Progenitor cell of endocrine pancreas (in vitro differentiated cells): ENCODE results near the gene KRT14. TPM values are rescaled to one million over a fixed set of nuclear protein-coding genes. Genes with fewer than 3 reads are reported as not detected.
"Not testable (repeated sequence)": the region's sequence is repeated elsewhere in the genome, so short reads cannot be mapped to it uniquely, and the experiment has no call there.

Experiments used
- DNase-seq: peaks from one replicate; pipeline ENCODE4 v3.0.0; 2021; ENCODE audit warnings: low spot score; ENCODE audit not compliant: unreplicated experiment
- H3K27ac Mint-ChIP-seq: 2 replicates; pipeline ENCODE4 v1.8.0; 2021; ENCODE audit warnings: mild to moderate bottlenecking, moderate library complexity, mixed read lengths
- H3K27me3 Mint-ChIP-seq: 2 replicates; pipeline ENCODE4 v1.8.0; 2021; ENCODE audit warnings: mixed read lengths
- H3K36me3 Mint-ChIP-seq: 2 replicates; pipeline ENCODE4 v1.8.0; 2022; ENCODE audit warnings: mixed read lengths; ENCODE audit not compliant: insufficient read depth
- H3K4me1 Mint-ChIP-seq: 2 replicates; pipeline ENCODE4 v1.8.0; 2021; ENCODE audit warnings: low read depth, mixed read lengths
- H3K4me3 Mint-ChIP-seq: 2 replicates; pipeline ENCODE4 v1.8.0; 2021; ENCODE audit warnings: low read depth, mild to moderate bottlenecking, moderate library complexity, mixed read lengths
- H3K9me3 Mint-ChIP-seq: 2 replicates; pipeline ENCODE4 v1.8.0; 2021; ENCODE audit warnings: low read depth, mixed read lengths
- CTCF ChIP-seq: fragments of 200-600 bp; sonication (generic); IDR thresholded peaks from one replicate; pipeline ENCODE4 v1.5.0; 2021; ENCODE audit warnings: antibody characterized with exemption, mild to moderate bottlenecking; ENCODE audit not compliant: unreplicated experiment
- total RNA-seq: library from RNA; stranded (reverse); gene quantifications from 2 replicates; pipeline ENCODE4 v1.2.1, GENCODE V29; 2021

Gene KRT14
- total RNA-seq, 1 donor from 2014 or later, result not detected

GRCh38 chr17:41632482-41633105, 45.9 kb upstream of the KRT14 start:
- H3K4me3 Mint-ChIP-seq, result no peak overlapping the region

GRCh38 chr17:41631898-41632285, 45.2 kb upstream of the KRT14 start:
- Mint-ChIP-seq H3K4me1 (peaks cover 1% of the 10 kb centered on the region), H3K9me3 (no peaks in the 10 kb centered on the region)

More at GRCh38 chr17:41632482-41633105, 45.9 kb upstream of the KRT14 start:
- DNase-seq, result no peak
- Mint-ChIP-seq H3K36me3 (no peaks in the 10 kb centered on the region), H3K9me3 (no peaks in the 10 kb centered on the region), H3K27ac (no peak overlapping the region), H3K27me3 (peaks cover 2% of the 10 kb centered on the region), H3K4me1 (peaks cover 1% of the 10 kb centered on the region)
- no peak for TF ChIP-seq CTCF

GRCh38 chr17:41631025-41631897, 44.6 kb upstream of the KRT14 start:
- Mint-ChIP-seq H3K4me3 (no peak overlapping the region), H3K4me1 (peaks cover 1% of the 10 kb centered on the region), H3K27ac (no peak overlapping the region), H3K36me3 (no peaks in the 10 kb centered on the region), H3K27me3 (peaks cover 10% of the 10 kb centered on the region), H3K9me3 (no peaks in the 10 kb centered on the region)
- TF ChIP-seq CTCF, result no peak
- no peak for DNase-seq

More at GRCh38 chr17:41631898-41632285, 45.2 kb upstream of the KRT14 start:
- Mint-ChIP-seq H3K4me3 (no peak overlapping the region), H3K36me3 (no peaks in the 10 kb centered on the region), H3K27ac (no peak overlapping the region), H3K27me3 (peaks cover 9% of the 10 kb centered on the region)
- DNase-seq, result no peak
- no peak for TF ChIP-seq CTCF

- Mint-ChIP-seq H3K9me3 (no peaks in the 10 kb centered on the region), H3K4me3 (no peak overlapping the region), H3K27me3 (peaks cover 10% of the 10 kb centered on the region), H3K36me3 (no peaks in the 10 kb centered on the region), H3K27ac (no peak overlapping the region), H3K4me1 (peaks cover 1% of the 10 kb centered on the region)
- DNase-seq, result no peak
- TF ChIP-seq CTCF, result no peak
These were observed 43.4 kb upstream of the KRT14 start for GRCh38 chr17:41629826-41630670.

GRCh38 chr17:41629316-41629715, 42.6 kb upstream of the KRT14 start:
- H3K4me3 Mint-ChIP-seq, result no peak overlapping the region
- no peaks in the 10 kb centered on the region for H3K36me3 Mint-ChIP-seq
- H3K27me3 Mint-ChIP-seq, result peaks cover 10% of the 10 kb centered on the region
- no peak overlapping the region for H3K27ac Mint-ChIP-seq
- H3K4me1 Mint-ChIP-seq, result no peaks in the 10 kb centered on the region
- DNase-seq, result no peak
- H3K9me3 Mint-ChIP-seq, result no peaks in the 10 kb centered on the region
- no peak for TF ChIP-seq CTCF

GRCh38 chr17:41628621-41629255, 42.0 kb upstream of the KRT14 start:
- not testable (repeated sequence) for H3K36me3 Mint-ChIP-seq, H3K4me3 Mint-ChIP-seq, H3K27ac Mint-ChIP-seq, DNase-seq, H3K9me3 Mint-ChIP-seq, H3K4me1 Mint-ChIP-seq
- H3K27me3 Mint-ChIP-seq, result peaks cover 10% of the 10 kb centered on the region

- not testable (repeated sequence) for H3K27ac Mint-ChIP-seq, DNase-seq, H3K4me1 Mint-ChIP-seq, H3K4me3 Mint-ChIP-seq, H3K9me3 Mint-ChIP-seq, H3K36me3 Mint-ChIP-seq
- peaks cover 10% of the 10 kb centered on the region for H3K27me3 Mint-ChIP-seq
These were observed 41.3 kb upstream of the KRT14 start for GRCh38 chr17:41628073-41628370.
